Raji (cell line): ENCODE results near the gene KRT73.

Source experiments
- POLR2A ChIP-seq: IDR thresholded peaks from 2 replicates; pipeline ENCODE4 v1.6.1; 2011; ENCODE audit warnings: low read depth, low read length, control low read depth; ENCODE audit not compliant: insufficient read depth

Gene KRT73

GRCh38 chr12:52634266-52635056 lies 16.1 kb upstream of the KRT73 start:
- TF ChIP-seq POLR2A, result no peak

- TF ChIP-seq POLR2A, result no peak
Measured at GRCh38 chr12:52633383-52633782, 15.0 kb upstream of the KRT73 start.

GRCh38 chr12:52632656-52633055 lies 14.3 kb upstream of the KRT73 start:
- no peak for TF ChIP-seq POLR2A

GRCh38 chr12:52631676-52632459 lies 13.5 kb upstream of the KRT73 start:
- TF ChIP-seq POLR2A, result no peak

GRCh38 chr12:52631264-52631663 lies 12.9 kb upstream of the KRT73 start:
- TF ChIP-seq POLR2A, result no peak

- TF ChIP-seq POLR2A, result no peak
Measured at GRCh38 chr12:52630599-52631200, 12.3 kb upstream of the KRT73 start.

GRCh38 chr12:52630008-52630500 lies 11.7 kb upstream of the KRT73 start:
- no peak for TF ChIP-seq POLR2A

GRCh38 chr12:52629281-52630007 lies 11.1 kb upstream of the KRT73 start:
- TF ChIP-seq POLR2A, result no peak

GRCh38 chr12:52628841-52629240 lies 10.5 kb upstream of the KRT73 start:
- no peak for TF ChIP-seq POLR2A

GRCh38 chr12:52628111-52628507 lies 9.8 kb upstream of the KRT73 start:
- TF ChIP-seq POLR2A, result no peak

GRCh38 chr12:52627395-52628110 lies 9.2 kb upstream of the KRT73 start:
- TF ChIP-seq POLR2A, result no peak

GRCh38 chr12:52622349-52622748 lies 4.0 kb upstream of the KRT73 start:
- no peak for TF ChIP-seq POLR2A

GRCh38 chr12:52618866-52619265 lies 507 bp upstream of the KRT73 start:
- no peak for TF ChIP-seq POLR2A

- TF ChIP-seq POLR2A, result no peak
Measured at GRCh38 chr12:52617403-52617785, 965 bp downstream of the KRT73 start.

GRCh38 chr12:52616680-52617402 lies 1.5 kb downstream of the KRT73 start:
- no peak for TF ChIP-seq POLR2A
